ENCODE measurements around the gene NOL7. TPM values are rescaled to one million over a fixed set of nuclear protein-coding genes. Genes with fewer than 3 reads are reported as not detected.

Gene NOL7
- total and polyA plus RNA-seq, 4 donors, result 25.6 to 43.0 (median 31.0) TPM

- TF ChIP-seq REST (IDR thresholded peaks at IDR 0.05), result no peak
- no peak for TF ChIP-seq RAD21 (IDR thresholded peaks at IDR 0.05)
- no peak for TF ChIP-seq RXRA (IDR thresholded peaks at IDR 0.05)
These were observed 809 bp upstream of the NOL7 start (continued) for GRCh38 chr6:13614126-13614925.

GRCh38 chr6:13615792-13616120, 621 bp downstream of the NOL7 start:
- H3K4me1 ChIP-seq (ENCODE audit: control insufficient read depth in 4 of 4, insufficient read depth in 4 of 4, low read length in 3 of 4), result peaks cover 0 to 23% (median 13%) of the 10 kb centered on the region in 4 donors
- under 1% methylated on average over 14 of the region's 14 CpGs for WGBS
- H3K9me3 ChIP-seq (ENCODE audit: control insufficient read depth in 4 of 4, low read length in 3 of 4), result no peaks in the 10 kb centered on the region
- DNase-seq (ENCODE audit: low spot score), result peak; percentile 63
- H3K4me3 ChIP-seq (ENCODE audit: low read depth in 1 of 3, low read length in 3 of 3), result peak overlapping the region; percentile 74 to 92 (median 88)
- H3K27me3 ChIP-seq (ENCODE audit: control insufficient read depth in 4 of 4, insufficient read depth in 4 of 4, low read length in 3 of 4), result no peaks in the 10 kb centered on the region
- no peak for TF ChIP-seq TAF1 (conservative IDR thresholded peaks at IDR 0.05)
- no peak for TF ChIP-seq REST (IDR thresholded peaks at IDR 0.05)
- no peak for TF ChIP-seq GABPA (IDR thresholded peaks at IDR 0.05 in 1 of 2, conservative IDR thresholded peaks at IDR 0.05 in 1 of 2)
- no peak for TF ChIP-seq MAX (IDR thresholded peaks at IDR 0.05)
- TF ChIP-seq CTCF (IDR thresholded peaks at IDR 0.05; ENCODE audit: low read depth, low read length, missing input control), result no peak
- no peak for TF ChIP-seq HNF4A (conservative IDR thresholded peaks at IDR 0.05)
- TF ChIP-seq HNF4G (IDR thresholded peaks at IDR 0.05), result no peak
- TF ChIP-seq YY1 (IDR thresholded peaks at IDR 0.05), result no peak
- no peak for TF ChIP-seq SP1 (IDR thresholded peaks at IDR 0.05)
- no peak for TF ChIP-seq FOXA2 (IDR thresholded peaks at IDR 0.05)
- no peak for TF ChIP-seq FOXA1 (IDR thresholded peaks at IDR 0.05)
- TF ChIP-seq ATF3 (IDR thresholded peaks at IDR 0.05), result no peak
- TF ChIP-seq ZBTB33 (IDR thresholded peaks at IDR 0.05), result no peak
- peak overlapping the region; percentile 62 to 86 for H3K27ac ChIP-seq (ENCODE audit: low read depth in 1 of 2, low read length in 2 of 2)
- H3K36me3 ChIP-seq (ENCODE audit: control insufficient read depth in 4 of 4, insufficient read depth in 3 of 4, low read depth in 1 of 4, low read length in 3 of 4), result peaks cover 1 to 28% (median 26%) of the 10 kb centered on the region in 4 donors
- peak overlapping the region; percentile 83 to 85 for H3K9ac ChIP-seq (ENCODE audit: low read depth in 1 of 2, low read length in 2 of 2)

Measured in liver (tissue), 9 donors.